ENCODE measurements around the gene HPSE. TPM values are rescaled to one million over a fixed set of nuclear protein-coding genes. Genes with fewer than 3 reads are reported as not detected.

HPSE gene
- 16.2 and 21.4 TPM in 2 replicates for total RNA-seq

DNA sequence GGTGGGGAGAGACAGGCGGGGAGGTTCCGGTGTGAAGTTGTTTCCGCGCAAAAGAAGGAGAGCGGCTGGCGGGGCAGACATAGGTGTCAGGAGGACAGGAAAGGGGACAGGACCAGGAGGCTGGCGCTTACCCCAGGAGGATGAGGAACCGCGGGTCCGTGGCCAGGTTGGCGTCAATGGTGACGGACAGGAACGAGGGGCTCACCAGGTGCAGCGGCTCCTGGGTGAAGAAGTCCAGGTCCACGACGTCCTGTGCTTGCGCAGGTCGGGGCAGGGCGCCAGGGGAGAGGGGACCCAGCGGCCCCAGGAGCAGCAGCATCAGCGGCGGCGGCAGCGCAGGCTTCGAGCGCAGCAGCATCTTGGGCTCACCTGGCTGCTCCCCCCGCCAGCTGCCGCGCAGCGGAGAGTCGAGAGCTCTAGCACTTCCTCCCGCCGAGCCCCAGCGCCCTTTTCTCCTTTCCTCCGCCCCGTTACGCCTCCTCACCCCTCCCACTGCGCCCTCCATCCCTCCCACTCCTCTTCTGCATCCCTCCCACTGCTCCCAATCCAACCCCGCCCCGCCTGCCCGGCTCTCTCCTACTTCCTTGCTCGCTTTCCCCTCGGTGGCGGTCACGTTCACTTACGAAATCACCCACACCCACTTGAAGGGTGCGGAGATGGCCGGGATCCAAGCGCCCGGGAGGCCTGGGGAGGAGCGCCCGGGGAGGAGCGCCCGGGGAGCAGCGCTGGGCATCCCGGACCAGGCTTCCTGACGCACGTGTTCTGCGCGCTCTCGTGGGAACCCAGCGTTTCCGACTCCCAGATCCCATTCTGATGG, at the start of gene HPSE:
TSS of gene HPSE (minus strand) at position 424 of the 817 bp plus-strand sequence. CDS start at position 358, 66 bp downstream.

DNA sequence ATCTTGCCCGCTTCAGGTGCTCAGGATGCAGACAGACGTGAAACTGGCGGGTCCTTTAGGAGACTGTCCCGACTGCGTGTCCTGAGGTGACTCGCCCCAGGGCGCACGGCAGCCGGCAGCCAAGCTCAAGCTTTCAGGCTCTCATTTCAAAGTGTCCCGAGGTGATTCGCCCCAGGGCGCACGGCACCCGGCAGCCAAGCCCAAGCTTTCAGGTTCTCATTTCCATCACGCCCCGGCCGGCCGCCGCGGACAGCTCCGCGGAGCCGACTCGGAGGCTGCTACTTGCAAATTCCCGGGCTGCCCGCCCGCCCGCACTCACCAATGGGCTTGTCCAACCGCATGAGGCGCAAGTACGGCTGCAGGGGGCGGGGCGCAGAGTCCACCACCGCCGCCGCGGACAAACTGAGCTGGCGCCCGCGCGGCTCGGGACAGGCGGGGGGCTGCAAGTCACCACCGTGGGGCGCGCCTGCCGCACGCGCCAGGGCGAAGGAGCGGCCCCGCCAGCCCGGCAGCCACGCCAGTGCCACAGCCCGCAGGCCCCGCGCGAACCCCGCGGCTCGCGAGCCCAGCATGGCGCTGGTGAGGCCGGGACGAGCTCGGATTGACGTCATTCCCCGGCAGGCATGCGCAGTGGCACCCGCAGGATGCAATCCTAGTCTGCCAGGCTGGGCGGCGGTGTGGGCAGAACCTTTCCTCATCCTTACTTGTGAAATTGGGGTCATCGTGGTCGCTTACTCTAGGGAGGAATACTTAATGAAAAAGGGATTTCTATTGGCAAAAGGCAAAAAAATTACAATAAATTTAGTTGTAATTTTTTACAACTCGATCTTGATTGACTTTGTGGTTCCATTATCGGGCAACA, 50.2 kb downstream of the HPSE start, which contains the start of gene COQ2:
TSS of gene COQ2 (minus strand) at position 606 of the 862 bp plus-strand sequence. CDS start at position 572, 34 bp downstream.

Small RNA genes lying within 50 kb of the gene (small RNA-seq; reads per million reads assigned to genes)
- gene AC114781.5, result 0.42 reads per million

Other genes with a start within 250 kb of the HPSE start
- gene PLAC8, start 220.1 kb downstream of the HPSE start, total RNA-seq, result 0.22 TPM in 1 of 2 replicates, not detected in the other
- 24.8 and 27.8 TPM in 2 replicates for gene COQ2, start 50.0 kb downstream of the HPSE start, total RNA-seq
- gene HELQ, start 121.0 kb upstream of the HPSE start, total RNA-seq, result 15.1 and 19.3 TPM in 2 replicates
- 31.7 and 31.8 TPM in 2 replicates for gene MRPS18C, start 121.2 kb upstream of the HPSE start, total RNA-seq
- 25.3 and 25.6 TPM in 2 replicates for gene ABRAXAS1, start 150.3 kb upstream of the HPSE start, total RNA-seq
- gene GPAT3, start 201.3 kb upstream of the HPSE start, total RNA-seq, result 8.5 and 24.8 TPM in 2 replicates

All from thoracic aorta endothelial cell (primary cell).